Fibroblast of lung (primary cell): ENCODE measurements around the gene PEDS1. TPM values are rescaled to one million over a fixed set of nuclear protein-coding genes. Genes with fewer than 3 reads are reported as not detected.
A peak's percentile ranks its signal among the peaks of the same experiment; 100 is the strongest.

Source experiments
- DNase-seq, 2 donors: peaks; one replicate each; pipeline versions ENCODE4 v3.0.0 to v3.0.0-alpha.2; 2010; ENCODE audit warnings: low read depth in 2 of 2
- H2AFZ ChIP-seq: 2 replicates; pipeline ENCODE4 v1.5.1; 2012; ENCODE audit warnings: low read length, control low read depth, inconsistent platforms
- H3K27ac ChIP-seq: 2 replicates; pipeline ENCODE4 v1.5.1; 2011; ENCODE audit warnings: low read length, control low read depth; ENCODE audit not compliant: insufficient read depth
- H3K27me3 ChIP-seq: 2 replicates; pipeline ENCODE4 v1.5.1; 2011; ENCODE audit warnings: mild to moderate bottlenecking, low read length; ENCODE audit not compliant: control insufficient read depth, insufficient read depth
- H3K36me3 ChIP-seq: 2 replicates; pipeline ENCODE4 v1.5.1; 2011; ENCODE audit warnings: low read length; ENCODE audit not compliant: control insufficient read depth, insufficient read depth
- H3K4me1 ChIP-seq: 2 replicates; pipeline ENCODE4 v1.5.1; 2011; ENCODE audit warnings: low read length; ENCODE audit not compliant: control insufficient read depth, insufficient read depth; ENCODE audit errors: extremely low read depth
- H3K4me2 ChIP-seq: 2 replicates; pipeline ENCODE4 v1.5.1; 2011; ENCODE audit warnings: low read length, control low read depth; ENCODE audit not compliant: insufficient read depth; ENCODE audit errors: extremely low read depth
- H3K4me3 ChIP-seq, 4 experiments: fragments of 200-600 bp in 1 of 4; sonication (generic) in 1 of 4; replicated peaks in 1 of 4; 2 replicates each; pipeline ENCODE4 v1.5.1; 2011 to 2016; ENCODE audit warnings: low read length in 4 of 4, low read depth in 3 of 4, mild to moderate bottlenecking in 3 of 4, control low read depth in 2 of 4, inconsistent platforms in 1 of 4, mixed read lengths in 1 of 4; ENCODE audit not compliant: insufficient read depth in 1 of 4; ENCODE audit errors: control extremely low read depth in 1 of 4
- H3K79me2 ChIP-seq: 2 replicates; pipeline ENCODE4 v1.5.1; 2012; ENCODE audit warnings: mild to moderate bottlenecking, low read length, inconsistent platforms; ENCODE audit not compliant: control insufficient read depth, insufficient read depth
- H3K9ac ChIP-seq: 2 replicates; pipeline ENCODE4 v1.5.1; 2011; ENCODE audit warnings: mild to moderate bottlenecking, low read length, control low read depth; ENCODE audit not compliant: insufficient read depth
- H3K9me3 ChIP-seq: 2 replicates; pipeline ENCODE4 v1.5.1; 2012; ENCODE audit warnings: low read depth, low read length; ENCODE audit not compliant: control insufficient read depth, insufficient read depth
- H4K20me1 ChIP-seq: 2 replicates; pipeline ENCODE4 v1.5.1; 2011; ENCODE audit warnings: low read length; ENCODE audit not compliant: control insufficient read depth, insufficient read depth; ENCODE audit errors: extremely low read depth
- EZH2 ChIP-seq: IDR thresholded peaks from 2 replicates; pipeline ENCODE4 v1.5.1; 2012; ENCODE audit warnings: low read length, control low read depth, mild to moderate bottlenecking; ENCODE audit errors: missing control alignments
- polyA plus RNA-seq, 2 donors: library from polyadenylated mRNA; depleted of rRNA in 1 of 2; stranded (reverse) in 1 of 2; unstranded in 1 of 2; fragments of >200 nt; gene quantifications; 2 replicates each; pipeline ENCODE4 v1.2.1, GENCODE V29; 2011 to 2012; ENCODE audit warnings: missing spikeins in 1 of 2
- total RNA-seq: library from RNA; depleted of rRNA; stranded (reverse); fragments of >200 nt; gene quantifications from 2 replicates; pipeline ENCODE4 v1.2.1, GENCODE V29; 2014
- TF ChIP-seq, protein P1 (sequence below), 2 donors: IDR thresholded peaks in 1 of 2; conservative IDR thresholded peaks in 1 of 2; 1 replicate in 1 of 2; 2 replicates in 1 of 2; pipeline ENCODE4 v1.5.1; 2011 to 2012; ENCODE audit warnings: low read length in 2 of 2, control low read depth in 1 of 2, inconsistent platforms in 1 of 2, low read depth in 1 of 2, mild to moderate bottlenecking in 1 of 2

The PEDS1 gene
- total and polyA plus RNA-seq, 2 donors (not counting 1 experiment from before 2014, with no cell fraction given), result 8.3 to 56.9 TPM

DNA sequence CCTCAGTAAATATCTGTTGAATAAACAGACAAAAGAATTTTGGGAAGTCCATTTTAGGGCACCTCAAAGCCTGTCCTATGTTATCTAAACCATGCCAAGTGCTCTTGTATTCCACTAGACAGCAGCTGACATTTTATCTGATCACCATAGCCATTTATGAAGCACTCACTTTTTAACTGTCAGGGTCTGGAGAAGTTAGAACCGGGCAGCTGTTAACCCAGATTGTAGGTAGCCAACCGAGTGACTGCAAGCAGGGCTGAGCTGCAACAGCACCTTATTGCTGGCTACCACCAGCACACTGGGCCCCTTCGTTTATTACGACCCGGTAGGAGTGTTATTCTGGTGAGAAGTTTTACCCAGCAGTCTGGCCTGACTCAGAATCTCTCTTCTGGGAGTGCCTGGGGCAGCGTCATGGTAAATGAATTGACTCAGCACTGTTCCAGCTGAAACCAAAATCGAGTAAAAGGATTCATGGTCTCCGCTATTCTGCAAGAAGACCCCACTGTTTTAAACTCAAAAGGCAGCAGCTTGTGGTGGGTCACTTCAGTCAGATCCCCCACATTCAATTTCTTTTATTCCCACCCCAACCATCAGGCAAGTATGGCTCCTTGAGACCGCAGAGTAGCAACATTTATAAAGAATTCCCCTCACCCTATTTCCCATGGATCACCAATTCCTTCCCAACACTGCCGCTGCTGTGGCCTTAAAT, 42.2 kb downstream of the PEDS1 start:
- H3K4me1 ChIP-seq, result peaks cover 30% of the 10 kb centered on the region
- peak overlapping the region; percentile 92 for H3K4me2 ChIP-seq
- H3K9me3 ChIP-seq, result no peaks in the 10 kb centered on the region
- no peak for TF ChIP-seq EZH2
- H3K79me2 ChIP-seq, result peaks cover 65% of the 10 kb centered on the region
- peak in 1 of 2 donors; percentile 76 for DNase-seq
- H3K4me3 ChIP-seq, result peak overlapping the region; percentile 77 to 99 (median 88)
- H2AFZ ChIP-seq, result no peak overlapping the region
- H3K27ac ChIP-seq, result peak overlapping the region; percentile 91
- peaks cover 4% of the 10 kb centered on the region for H3K36me3 ChIP-seq
- no peak overlapping the region for H3K9ac ChIP-seq
- H4K20me1 ChIP-seq, result no peaks in the 10 kb centered on the region
- H3K27me3 ChIP-seq, result no peaks in the 10 kb centered on the region

GRCh38 chr20:50110141-50111047, 43.1 kb downstream of the PEDS1 start:
- Histone ChIP-seq H2AFZ (no peak overlapping the region), H3K9me3 (no peaks in the 10 kb centered on the region), H3K4me3 (peak overlapping the region in 3 of 4 experiments; percentile 77 to 99 (median 93)), H3K9ac (no peak overlapping the region), H4K20me1 (no peaks in the 10 kb centered on the region), H3K4me1 (peaks cover 30% of the 10 kb centered on the region), H3K36me3 (peaks cover 4% of the 10 kb centered on the region), H3K4me2 (peak overlapping the region; percentile 92), H3K27ac (peak overlapping the region; percentile 91), H3K27me3 (no peaks in the 10 kb centered on the region), H3K79me2 (peaks cover 74% of the 10 kb centered on the region)
- TF ChIP-seq, protein P1, sequence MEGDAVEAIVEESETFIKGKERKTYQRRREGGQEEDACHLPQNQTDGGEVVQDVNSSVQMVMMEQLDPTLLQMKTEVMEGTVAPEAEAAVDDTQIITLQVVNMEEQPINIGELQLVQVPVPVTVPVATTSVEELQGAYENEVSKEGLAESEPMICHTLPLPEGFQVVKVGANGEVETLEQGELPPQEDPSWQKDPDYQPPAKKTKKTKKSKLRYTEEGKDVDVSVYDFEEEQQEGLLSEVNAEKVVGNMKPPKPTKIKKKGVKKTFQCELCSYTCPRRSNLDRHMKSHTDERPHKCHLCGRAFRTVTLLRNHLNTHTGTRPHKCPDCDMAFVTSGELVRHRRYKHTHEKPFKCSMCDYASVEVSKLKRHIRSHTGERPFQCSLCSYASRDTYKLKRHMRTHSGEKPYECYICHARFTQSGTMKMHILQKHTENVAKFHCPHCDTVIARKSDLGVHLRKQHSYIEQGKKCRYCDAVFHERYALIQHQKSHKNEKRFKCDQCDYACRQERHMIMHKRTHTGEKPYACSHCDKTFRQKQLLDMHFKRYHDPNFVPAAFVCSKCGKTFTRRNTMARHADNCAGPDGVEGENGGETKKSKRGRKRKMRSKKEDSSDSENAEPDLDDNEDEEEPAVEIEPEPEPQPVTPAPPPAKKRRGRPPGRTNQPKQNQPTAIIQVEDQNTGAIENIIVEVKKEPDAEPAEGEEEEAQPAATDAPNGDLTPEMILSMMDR (conservative IDR thresholded peaks at IDR 0.05 in 1 of 2, IDR thresholded peaks at IDR 0.05 in 1 of 2; ENCODE audit: low read depth in 1 of 2, low read length in 2 of 2), result no peak
- no peak for TF ChIP-seq EZH2
- DNase-seq, result peak in 1 of 2 donors; percentile 79

DNA sequence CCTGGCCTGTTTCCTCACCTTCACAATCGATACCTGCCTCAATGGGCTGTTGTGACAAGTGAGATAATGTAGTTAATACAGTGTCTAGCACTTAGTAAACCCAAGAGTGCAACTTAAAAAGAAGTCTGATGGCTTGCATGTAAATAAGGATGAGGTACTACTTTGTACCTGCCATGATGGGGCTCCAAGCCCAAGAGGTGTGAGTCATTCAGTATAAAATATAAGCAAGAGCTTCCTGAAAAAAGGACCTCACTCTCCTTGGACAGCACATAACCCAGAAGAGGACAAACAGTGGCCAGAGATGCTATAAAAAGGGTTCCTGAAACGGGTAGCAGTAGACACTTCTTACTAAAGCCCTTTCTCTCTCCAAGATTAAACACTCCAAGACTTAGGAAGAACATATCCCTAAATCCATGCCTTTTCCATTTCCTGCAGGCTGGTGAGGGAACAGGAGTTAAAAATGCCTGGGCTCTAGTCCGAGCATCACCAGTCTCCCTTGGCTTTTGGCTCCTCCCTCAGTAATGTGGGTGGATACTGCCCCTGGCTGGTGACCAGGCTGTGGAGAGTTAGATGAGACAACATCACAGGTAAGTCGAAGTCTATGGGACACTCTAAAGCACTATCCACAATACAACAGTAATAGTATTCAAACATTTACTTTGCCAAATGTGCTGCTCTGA, 44.8 kb downstream of the PEDS1 start:
- H3K4me1 ChIP-seq, result peaks cover 27% of the 10 kb centered on the region
- DNase-seq, result peak in 1 of 2 donors; percentile 19
- no peak overlapping the region for H3K4me2 ChIP-seq

More for the DNA sequence above, 44.8 kb downstream of the PEDS1 start:
- Histone ChIP-seq H3K79me2 (peaks cover 83% of the 10 kb centered on the region), H3K36me3 (peaks cover 4% of the 10 kb centered on the region), H3K27ac (no peak overlapping the region), H3K9ac (no peak overlapping the region), H2AFZ (no peak overlapping the region), H3K4me3 (no peak overlapping the region), H4K20me1 (no peaks in the 10 kb centered on the region), H3K27me3 (no peaks in the 10 kb centered on the region), H3K9me3 (no peaks in the 10 kb centered on the region)
- TF ChIP-seq, protein P1 (conservative IDR thresholded peaks at IDR 0.05 in 1 of 2, IDR thresholded peaks at IDR 0.05 in 1 of 2; ENCODE audit: low read depth in 1 of 2, low read length in 2 of 2), result no peak
